AG09319 (cell line): ENCODE data around the gene PRCP.
A peak's percentile ranks its signal among the peaks of the same experiment; 100 is the strongest.

Experiments used
- DNase-seq: peaks from one replicate; pipeline ENCODE4 v3.0.0-alpha.2; 2010; ENCODE audit warnings: low read depth; ENCODE audit errors: extremely low read depth
- CTCF ChIP-seq: IDR thresholded peaks from 2 replicates; pipeline ENCODE4 v1.5.1; 2011; ENCODE audit warnings: low read depth, mild to moderate bottlenecking, inconsistent platforms, low read length, moderate library complexity

PRCP gene

GRCh38 chr11:82778776-82779175 is 121.5 kb downstream of the PRCP start:
- DNase-seq: no peak
- TF ChIP-seq CTCF: no peak

DNA sequence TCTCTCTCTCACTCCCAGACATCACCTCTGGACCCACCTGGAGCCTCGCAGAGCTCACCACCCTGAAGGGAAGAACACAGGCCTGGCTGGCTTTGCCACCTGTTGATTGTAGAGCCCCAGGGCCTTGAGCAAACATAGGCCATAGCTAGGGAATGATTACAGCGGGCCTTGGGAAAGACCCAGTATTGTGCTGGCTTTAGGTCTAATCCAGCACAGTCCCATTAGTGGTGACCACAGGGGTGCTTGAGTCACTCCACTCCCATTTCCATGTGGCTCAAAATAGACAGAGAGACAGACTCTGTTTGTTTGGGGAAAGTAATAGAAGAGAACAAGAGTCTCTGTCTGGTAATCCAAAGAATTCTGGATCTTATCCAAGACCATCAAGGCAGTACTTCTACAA is 123.9 kb downstream of the PRCP start:
- TF ChIP-seq CTCF: no peak
- DNase-seq: no peak

DNA sequence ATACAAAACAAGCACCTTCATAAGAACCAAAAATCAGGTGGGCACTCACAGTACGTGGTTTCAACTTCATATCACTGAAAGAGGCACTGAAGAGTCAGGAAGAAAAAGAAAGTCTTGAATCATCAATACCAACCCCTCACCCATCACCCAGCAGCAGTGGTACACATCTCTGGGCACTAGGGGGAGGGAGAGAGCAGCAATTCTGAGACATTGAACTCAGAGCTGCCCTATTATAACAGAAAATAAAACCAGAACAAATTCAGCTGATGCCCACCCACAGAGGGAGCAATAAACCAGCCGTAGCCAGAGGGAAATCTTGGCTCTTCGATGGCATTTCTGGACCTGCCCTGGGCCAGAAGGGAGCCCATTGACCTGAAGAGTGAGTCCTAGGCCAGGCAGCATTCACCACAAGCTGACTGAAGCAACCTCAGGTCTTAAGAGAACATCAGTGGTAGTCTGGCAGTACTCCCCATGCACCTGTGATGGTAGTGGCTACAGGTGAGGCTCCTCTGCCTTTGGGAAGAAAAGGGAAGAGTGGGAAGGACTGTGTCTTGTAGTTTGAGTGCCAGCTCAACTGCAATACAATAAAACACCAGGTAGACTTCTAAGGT is 124.4 kb downstream of the PRCP start:
- TF ChIP-seq CTCF: peak; percentile 83
- peak; percentile 10 for DNase-seq

DNA sequence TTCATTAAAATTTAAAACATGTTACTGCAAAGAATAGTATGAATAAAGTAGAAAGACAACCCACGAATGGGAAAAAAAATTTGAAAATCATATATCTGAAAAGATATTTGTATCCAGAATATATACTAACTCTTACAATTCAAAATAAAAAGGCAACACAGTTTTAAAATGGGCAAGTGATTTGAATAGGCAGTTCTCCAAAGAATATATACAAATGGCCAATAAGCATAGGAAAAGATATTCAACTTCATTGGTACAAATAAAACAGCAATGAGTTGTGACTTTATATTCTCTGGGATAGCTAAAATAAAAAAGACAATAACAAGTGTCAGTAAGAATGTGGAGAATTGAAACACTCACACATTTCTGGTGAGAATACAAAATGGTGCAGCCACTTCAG is 125.0 kb downstream of the PRCP start:
- TF ChIP-seq CTCF: no peak
- DNase-seq: no peak
